GM12873 (cell line): Measurements from ENCODE around the gene PLCB4.

ENCODE experiments used
- CTCF ChIP-seq: IDR thresholded peaks from 2 replicates; pipeline ENCODE4 v1.5.1; 2012; ENCODE audit warnings: low read depth, mild to moderate bottlenecking, moderate library complexity, low read length, control low read depth; ENCODE audit not compliant: insufficient read depth; ENCODE audit errors: missing control alignments

The PLCB4 gene

GRCh38 chr20:9359561-9360308 is 290.8 kb downstream of the PLCB4 start:
- TF ChIP-seq CTCF = peak; percentile 19

GRCh38 chr20:9360431-9360830 is 291.5 kb downstream of the PLCB4 start:
- TF ChIP-seq CTCF = no peak

- no peak for TF ChIP-seq CTCF
Observed at GRCh38 chr20:9363673-9364072, 294.8 kb downstream of the PLCB4 start.

GRCh38 chr20:9367328-9367727 is 298.4 kb downstream of the PLCB4 start:
- no peak for TF ChIP-seq CTCF

- no peak for TF ChIP-seq CTCF
Observed at GRCh38 chr20:9367746-9368145, 298.9 kb downstream of the PLCB4 start.

GRCh38 chr20:9368893-9369292 is 300.0 kb downstream of the PLCB4 start:
- no peak for TF ChIP-seq CTCF

GRCh38 chr20:9369557-9369956 is 300.7 kb downstream of the PLCB4 start:
- TF ChIP-seq CTCF = no peak

GRCh38 chr20:9374072-9374471 is 305.2 kb downstream of the PLCB4 start:
- no peak for TF ChIP-seq CTCF
